Adrenal gland (tissue), 12 donors: ENCODE results near the gene METTL1. TPM values are rescaled to one million over a fixed set of nuclear protein-coding genes. Genes with fewer than 3 reads are reported as not detected.
A peak's percentile ranks its signal among the peaks of the same experiment; 100 is the strongest.

ENCODE experiments used
- DNase-seq, 7 donors: peaks; one replicate each; pipeline ENCODE4 v3.0.0-alpha.2; 2019 to 2020
- H3K27ac ChIP-seq, 5 donors: fragments of 200-600 bp; sonication (generic) in 4 of 5; 1 replicate in 3 of 5; 2 replicates in 2 of 5; pipeline versions ENCODE4 v1.5.1 to v1.8.0; 2016 to 2020; ENCODE audit warnings: mild to moderate bottlenecking in 1 of 5
- H3K27me3 ChIP-seq: fragments of 200-600 bp; 2 replicates; pipeline ENCODE4 v1.8.0; 2021
- H3K36me3 ChIP-seq, 2 donors: fragments of 200-600 bp; replicated peaks in 1 of 2; 1 replicate in 1 of 2; 2 replicates in 1 of 2; pipeline versions ENCODE4 v1.5.1 to v1.8.0; 2018 to 2022
- H3K4me1 ChIP-seq, 2 donors: fragments of 200-600 bp; replicated peaks in 1 of 2; 1 replicate in 1 of 2; 2 replicates in 1 of 2; pipeline versions ENCODE4 v1.5.1 to v1.8.0; 2018 to 2021
- H3K4me3 ChIP-seq, 4 donors: fragments of 200-600 bp; sonication (generic) in 3 of 4; one replicate each; pipeline ENCODE4 v1.5.1; 2016 to 2018
- H3K9me3 ChIP-seq, 3 donors: fragments of 200-600 bp; sonication (generic) in 1 of 3; replicated peaks in 1 of 3; 1 replicate in 2 of 3; 2 replicates in 1 of 3; pipeline versions ENCODE4 v1.5.1 to v1.8.0; 2016 to 2021
- CTCF ChIP-seq, 6 experiments: fragments of 450-650 bp in 4 of 6; fragments of 200-600 bp in 2 of 6; sonication (generic) in 1 of 6; IDR thresholded peaks; 1 replicate in 5 of 6; 2 replicates in 1 of 6; pipeline versions ENCODE4 v1.5.1 to v1.8.0; 2016 to 2021; ENCODE audit warnings: antibody characterized with exemption in 6 of 6, mild to moderate bottlenecking in 2 of 6, moderate library complexity in 1 of 6
- POLR2A ChIP-seq, 2 donors: fragments of 450-650 bp; IDR thresholded peaks; one replicate each; pipeline ENCODE4 v1.6.1; 2017; ENCODE audit warnings: antibody characterized with exemption in 2 of 2, mild to moderate bottlenecking in 2 of 2, moderate library complexity in 1 of 2
- WGBS, 4 donors: extraction: QIAGEN DNeasy Blood & Tissue Kit in 2 of 4; methylation state at CpG; one replicate each; pipeline versions ENCODE4 v1.1.5 to v1.1.7; 2013 to 2017; 5-methylcytosine and 5-hydroxymethylcytosine counted together
- intact Hi-C, 2 donors: fragments of 100-400 bp; cut with DNase I; formaldehyde crosslinking; loops; one replicate each; pipeline versions ENCODE4 v1.14.1 to v1.15.0; 2022 to 2023
- polyA plus RNA-seq, 3 donors: library from polyadenylated mRNA; stranded (reverse); fragments of 200-250 nt in 2 of 3; fragments of 350-450 nt in 1 of 3; fragmentation: Illumina TruSeq in 1 of 3; extraction: RNeasy Lipid Tissue Mini Kit (QIAGEN cat#74804) in 1 of 3; gene quantifications; one replicate each; pipeline ENCODE4 v1.2.3, GENCODE V29; 2013 to 2014
- total RNA-seq, 9 donors: library from RNA; depleted of rRNA in 4 of 9; stranded (reverse); fragments of >200 nt in 4 of 9; fragments of 120-200 nt in 1 of 9; fragmentation: NEBNext Ultra II Directional in 1 of 9; extraction: Animal tissue kit (Norgen Biotek cat#: 25700) in 1 of 9; gene quantifications; one replicate each; pipeline versions ENCODE4 v1.1.0 to v1.2.4, GENCODE V29; 2013 to 2023
- donor health status: healthy with polysubstance abuse.
- donor health status: Bipolar disorder and iron deficiency.
- donor health status: DM: yes; HTN: yes; CAD: no.
- donor health status: DM: no; HTN: no; CAD: no.
- donor health status: DM: no; HTN: no; CAD: no.
- donor health status: DM: yes; HTN: yes; CAD: no.

The METTL1 gene
- total and polyA plus RNA-seq, 12 donors, result 4.7 to 87.8 (median 28.0) TPM

GRCh38 chr12:57757771-57758170, 14.1 kb downstream of the METTL1 start:
- intact Hi-C loops, result no loop called here
- no peak overlapping the region for H3K4me3 ChIP-seq
- TF ChIP-seq CTCF (IDR thresholded peaks at IDR 0.05), result no peak
- DNase-seq, result no peak
- H3K4me1 ChIP-seq, result peaks cover 0 to 18% of the 10 kb centered on the region in 2 donors
- peaks cover 0 to 21% of the 10 kb centered on the region in 2 donors for H3K36me3 ChIP-seq
- WGBS, 4 donors, result 91 to 94% (median 93%) methylated on average over 4 of the region's 4 CpGs
- no peak overlapping the region for H3K27ac ChIP-seq
- H3K9me3 ChIP-seq, result no peaks in the 10 kb centered on the region
- H3K27me3 ChIP-seq, result no peaks in the 10 kb centered on the region

- no peak overlapping the region for H3K27ac ChIP-seq
Measured at GRCh38 chr12:57756406-57757341, 15.2 kb downstream of the METTL1 start.

GRCh38 chr12:57755454-57756372, 16.2 kb downstream of the METTL1 start:
- no peaks in the 10 kb centered on the region for H3K9me3 ChIP-seq
- no peak for TF ChIP-seq CTCF (IDR thresholded peaks at IDR 0.05)
- peak in 1 of 2 donors; percentile 13 for TF ChIP-seq POLR2A (IDR thresholded peaks at IDR 0.05)
- H3K27ac ChIP-seq, result peak overlapping the region in 2 of 5 donors; percentile 38 to 65
- no peaks in the 10 kb centered on the region for H3K27me3 ChIP-seq
- H3K4me3 ChIP-seq, result peak overlapping the region in 2 of 4 donors; percentile 73 to 92
- H3K36me3 ChIP-seq, result peaks cover 0 to 22% of the 10 kb centered on the region in 2 donors
- H3K4me1 ChIP-seq, result peaks cover 7 to 28% of the 10 kb centered on the region in 2 donors
- WGBS, 4 donors, result 2 to 14% (median 4%) methylated on average over 7 to 76 of the region's 76 CpGs
- intact Hi-C loops, result no loop called here
- peak in 2 of 7 donors; percentile 39 to 41 for DNase-seq

More at GRCh38 chr12:57756406-57757341, 15.2 kb downstream of the METTL1 start:
- Histone ChIP-seq H3K36me3 (peaks cover 0 to 21% of the 10 kb centered on the region in 2 donors), H3K27me3 (no peaks in the 10 kb centered on the region), H3K4me3 (peak overlapping the region in 1 of 4 donors; percentile 92), H3K9me3 (no peaks in the 10 kb centered on the region), H3K4me1 (peaks cover 0 to 21% of the 10 kb centered on the region in 2 donors)
- intact Hi-C loops, result no loop called here
- DNase-seq, result no peak
- TF ChIP-seq CTCF (IDR thresholded peaks at IDR 0.05), result peak in 4 of 6 experiments; percentile 22 to 46 (median 39)
- TF ChIP-seq POLR2A (IDR thresholded peaks at IDR 0.05), result no peak
- 61 to 65% (median 63%) methylated on average over 21 to 22 of the region's 22 CpGs for WGBS, 4 donors

- no peaks in the 10 kb centered on the region for H3K9me3 ChIP-seq
- H3K27ac ChIP-seq, result peak overlapping the region in 2 of 5 donors; percentile 38 to 65
- WGBS, 4 donors, result 0% methylated on average over 12 to 34 of the region's 34 CpGs; no CpG with 5 or more reads in 2 of the 4 donors
- H3K27me3 ChIP-seq, result no peaks in the 10 kb centered on the region
- TF ChIP-seq CTCF (IDR thresholded peaks at IDR 0.05) (no peak), POLR2A (IDR thresholded peaks at IDR 0.05) (no peak)
- peak overlapping the region in 2 of 4 donors; percentile 73 to 92 for H3K4me3 ChIP-seq
- peaks cover 0 to 28% of the 10 kb centered on the region in 2 donors for H3K36me3 ChIP-seq
- intact Hi-C loops, result no loop called here
- H3K4me1 ChIP-seq, result peaks cover 8 to 33% of the 10 kb centered on the region in 2 donors
- DNase-seq, result no peak
Measured at GRCh38 chr12:57755194-57755453, 16.8 kb downstream of the METTL1 start.
